A673 (cell line): Measurements from ENCODE around the gene PKLR.

ENCODE experiments used
- EZH2 ChIP-seq: fragments of 200-600 bp; sonication (generic); IDR thresholded peaks from 2 replicates; pipeline ENCODE4 v1.6.1; 2017; ENCODE audit warnings: borderline replicate concordance, low read depth, mild to moderate bottlenecking, mixed read lengths, antibody characterized with exemption, low read length; ENCODE audit not compliant: poor library complexity, severe bottlenecking
- TF ChIP-seq, protein P1 (sequence below): fragments of 300-800, 200-600 bp; sonication (generic); conservative IDR thresholded peaks from 2 replicates; pipeline ENCODE4 v1.5.1; 2017; ENCODE audit warnings: low read depth, mild to moderate bottlenecking, antibody characterized with exemption, low read length, moderate library complexity, mixed read lengths

DNA sequence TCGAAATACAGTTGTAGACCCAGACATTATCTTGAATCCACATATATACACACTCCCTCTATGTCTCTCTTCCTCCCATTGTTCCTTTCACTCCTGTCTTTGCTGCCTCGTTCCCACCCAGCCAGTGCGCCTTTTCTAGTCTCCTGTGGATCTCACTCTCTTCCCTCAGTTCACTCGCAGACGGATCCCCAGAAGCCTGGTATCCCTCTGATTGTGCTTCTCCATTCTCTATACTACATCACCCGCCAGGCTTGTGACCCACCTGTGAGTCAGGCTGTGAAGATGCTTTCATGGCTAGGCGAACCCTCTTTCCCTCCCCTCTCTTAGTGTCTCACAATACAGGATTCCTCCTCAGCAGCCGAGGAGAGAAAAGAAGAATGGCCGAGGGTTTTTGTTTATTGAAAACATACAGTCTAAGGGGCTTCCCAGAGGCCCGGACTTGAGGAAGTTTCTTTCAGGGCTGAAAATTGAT lies 22.5 kb downstream of the PKLR start:
- TF ChIP-seq, protein P1, sequence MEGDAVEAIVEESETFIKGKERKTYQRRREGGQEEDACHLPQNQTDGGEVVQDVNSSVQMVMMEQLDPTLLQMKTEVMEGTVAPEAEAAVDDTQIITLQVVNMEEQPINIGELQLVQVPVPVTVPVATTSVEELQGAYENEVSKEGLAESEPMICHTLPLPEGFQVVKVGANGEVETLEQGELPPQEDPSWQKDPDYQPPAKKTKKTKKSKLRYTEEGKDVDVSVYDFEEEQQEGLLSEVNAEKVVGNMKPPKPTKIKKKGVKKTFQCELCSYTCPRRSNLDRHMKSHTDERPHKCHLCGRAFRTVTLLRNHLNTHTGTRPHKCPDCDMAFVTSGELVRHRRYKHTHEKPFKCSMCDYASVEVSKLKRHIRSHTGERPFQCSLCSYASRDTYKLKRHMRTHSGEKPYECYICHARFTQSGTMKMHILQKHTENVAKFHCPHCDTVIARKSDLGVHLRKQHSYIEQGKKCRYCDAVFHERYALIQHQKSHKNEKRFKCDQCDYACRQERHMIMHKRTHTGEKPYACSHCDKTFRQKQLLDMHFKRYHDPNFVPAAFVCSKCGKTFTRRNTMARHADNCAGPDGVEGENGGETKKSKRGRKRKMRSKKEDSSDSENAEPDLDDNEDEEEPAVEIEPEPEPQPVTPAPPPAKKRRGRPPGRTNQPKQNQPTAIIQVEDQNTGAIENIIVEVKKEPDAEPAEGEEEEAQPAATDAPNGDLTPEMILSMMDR = no peak
- TF ChIP-seq EZH2 = no peak
